OCI-LY1 (cell line): ENCODE measurements around the gene PCSK7.

Experiments
- H2AFZ ChIP-seq: fragments of 200-600 bp; sonication (generic), shearing (Covaris generic); 2 replicates; pipeline ENCODE4 v1.6.0; 2014; ENCODE audit warnings: antibody characterized with exemption, mild to moderate bottlenecking, low read length
- H3F3A ChIP-seq: fragments of 200-600 bp; sonication (generic), shearing (Covaris generic); 2 replicates; pipeline ENCODE4 v1.6.0; 2014; ENCODE audit warnings: mild to moderate bottlenecking, antibody characterized with exemption, low read length, moderate library complexity; ENCODE audit not compliant: insufficient read depth
- H3K27ac ChIP-seq: fragments of 200-600 bp; sonication (generic); 2 replicates; pipeline ENCODE4 v1.5.1; 2014; ENCODE audit warnings: low read length, mixed run types, mild to moderate bottlenecking, low read depth; ENCODE audit not compliant: poor library complexity, severe bottlenecking
- H3K27me3 ChIP-seq: fragments of 200-600 bp; sonication (generic); 2 replicates; pipeline ENCODE4 v1.6.0; 2014; ENCODE audit warnings: antibody characterized with exemption, mild to moderate bottlenecking, low read length, moderate library complexity; ENCODE audit not compliant: insufficient read depth
- H3K36me3 ChIP-seq: fragments of 200-600 bp; sonication (generic); 2 replicates; pipeline ENCODE4 v1.6.1; 2014; ENCODE audit warnings: mild to moderate bottlenecking, antibody characterized with exemption, low read length, moderate library complexity, mixed read lengths; ENCODE audit not compliant: insufficient read depth
- H3K4me1 ChIP-seq: fragments of 200-600 bp; sonication (generic); 2 replicates; pipeline ENCODE4 v1.5.1; 2014; ENCODE audit warnings: mild to moderate bottlenecking, low read length, moderate library complexity; ENCODE audit not compliant: insufficient read depth, severe bottlenecking
- H3K4me2 ChIP-seq: fragments of 200-600 bp; sonication (generic), shearing (Covaris generic); 2 replicates; pipeline ENCODE4 v1.6.1; 2014; ENCODE audit warnings: low read length
- H3K4me3 ChIP-seq: fragments of 200-600 bp; sonication (generic); 2 replicates; pipeline ENCODE4 v1.5.1; 2014; ENCODE audit warnings: low read length, low read depth, mild to moderate bottlenecking, mixed read lengths; ENCODE audit not compliant: poor library complexity, severe bottlenecking
- H3K79me2 ChIP-seq: fragments of 200-600 bp; shearing (Covaris generic); 2 replicates; pipeline ENCODE4 v1.6.1; 2016; ENCODE audit warnings: mixed run types, low read length, mixed read lengths; ENCODE audit not compliant: insufficient read depth
- H3K9ac ChIP-seq: fragments of 200-600 bp; sonication (generic), shearing (Covaris generic); 2 replicates; pipeline ENCODE4 v1.6.1; 2014; ENCODE audit warnings: mild to moderate bottlenecking, low read length, mixed read lengths
- H3K9me2 ChIP-seq: fragments of 200-600 bp; sonication (generic), shearing (Covaris generic); 2 replicates; pipeline ENCODE4 v1.6.1; 2014; ENCODE audit warnings: low read depth, mild to moderate bottlenecking, low read length, mixed read lengths
- H3K9me3 ChIP-seq: fragments of 200-600 bp; shearing (Covaris generic); 2 replicates; pipeline ENCODE4 v1.6.1; 2014; ENCODE audit warnings: low read length, mixed read lengths
- H4K20me1 ChIP-seq: fragments of 200-600 bp; sonication (generic), shearing (Covaris generic); 2 replicates; pipeline ENCODE4 v1.6.0; 2016; ENCODE audit warnings: mild to moderate bottlenecking, low read length; ENCODE audit not compliant: insufficient read depth
- CTCF ChIP-seq: fragments of 200-600 bp; sonication (generic), shearing (Covaris generic); IDR thresholded peaks from 2 replicates; pipeline ENCODE4 v1.5.1; 2017; ENCODE audit warnings: mild to moderate bottlenecking, antibody characterized with exemption, low read length, moderate library complexity, mixed read lengths
- EZH2 ChIP-seq: fragments of 200-600 bp; sonication (generic), shearing (Covaris generic); IDR thresholded peaks from 2 replicates; pipeline ENCODE4 v1.8.0; 2017; ENCODE audit warnings: borderline replicate concordance, mixed run types, mild to moderate bottlenecking, antibody characterized with exemption, low read length, moderate library complexity, mixed read lengths

PCSK7 gene

GRCh38 chr11:117170210-117170609 is 61.7 kb downstream of the PCSK7 start:
- peaks cover 61% of the 10 kb centered on the region for H3K36me3 ChIP-seq
- no peak overlapping the region for H3K9ac ChIP-seq
- no peak overlapping the region for H3K4me2 ChIP-seq

GRCh38 chr11:117169736-117170135 is 62.1 kb downstream of the PCSK7 start:
- peaks cover 63% of the 10 kb centered on the region for H3K36me3 ChIP-seq
- no peak overlapping the region for H2AFZ ChIP-seq
- H3F3A ChIP-seq = no peaks in the 10 kb centered on the region
- no peak overlapping the region for H3K9ac ChIP-seq
- no peaks in the 10 kb centered on the region for H3K9me3 ChIP-seq
- no peaks in the 10 kb centered on the region for H4K20me1 ChIP-seq
- no peaks in the 10 kb centered on the region for H3K9me2 ChIP-seq
- no peaks in the 10 kb centered on the region for H3K27me3 ChIP-seq
- no peak overlapping the region for H3K27ac ChIP-seq
- TF ChIP-seq EZH2 = no peak
- no peak for TF ChIP-seq CTCF
- no peaks in the 10 kb centered on the region for H3K4me1 ChIP-seq
- no peaks in the 10 kb centered on the region for H3K79me2 ChIP-seq
- no peak overlapping the region for H3K4me2 ChIP-seq
- no peak overlapping the region for H3K4me3 ChIP-seq

More at GRCh38 chr11:117170210-117170609, 61.7 kb downstream of the PCSK7 start:
- Histone ChIP-seq H3K9me2 (no peaks in the 10 kb centered on the region), H4K20me1 (no peaks in the 10 kb centered on the region), H3K4me1 (no peaks in the 10 kb centered on the region), H3K79me2 (no peaks in the 10 kb centered on the region), H2AFZ (no peak overlapping the region), H3F3A (no peaks in the 10 kb centered on the region), H3K27me3 (no peaks in the 10 kb centered on the region), H3K9me3 (no peaks in the 10 kb centered on the region), H3K4me3 (no peak overlapping the region), H3K27ac (no peak overlapping the region)
- TF ChIP-seq CTCF (no peak), EZH2 (no peak)

GRCh38 chr11:117166491-117166890 is 65.4 kb downstream of the PCSK7 start:
- no peak overlapping the region for H3K27ac ChIP-seq
- H3K9ac ChIP-seq = no peak overlapping the region
- no peak overlapping the region for H3K4me2 ChIP-seq
- H3K9me2 ChIP-seq = no peaks in the 10 kb centered on the region
- peaks cover 87% of the 10 kb centered on the region for H3K36me3 ChIP-seq
- no peaks in the 10 kb centered on the region for H3F3A ChIP-seq
- no peaks in the 10 kb centered on the region for H4K20me1 ChIP-seq
- H3K27me3 ChIP-seq = no peaks in the 10 kb centered on the region
- H3K9me3 ChIP-seq = no peaks in the 10 kb centered on the region
- H3K79me2 ChIP-seq = no peaks in the 10 kb centered on the region
- H3K4me3 ChIP-seq = no peak overlapping the region
- no peaks in the 10 kb centered on the region for H3K4me1 ChIP-seq
- no peak overlapping the region for H2AFZ ChIP-seq
- no peak for TF ChIP-seq CTCF
- TF ChIP-seq EZH2 = no peak
